HepG2 (cell line): ENCODE measurements around the gene ESRRG. TPM values are rescaled to one million over a fixed set of nuclear protein-coding genes. Genes with fewer than 3 reads are reported as not detected.

ENCODE experiments used
- ATAC-seq: fragments of 200-7000 bp; cut with Tn5 transposase; 3 replicates; pipeline ENCODE4 v1.9.1; 2020; ENCODE audit warnings: mild to moderate bottlenecking, moderate library complexity
- BruUV-seq: library from RNA; stranded (reverse); fragments of 400-500 nt; replicated peaks from 2 replicates; lab custom pipeline; 2021; lab: Mats Ljungman, UMichigan
- CTCF ChIA-PET: fragments of 300-600 bp; formaldehyde crosslinking; extraction: SDS; loops from one replicate; lab custom pipeline; 2021; ENCODE audit warnings: low total read pairs, inconsistent platforms, low intra/inter-chr PET ratio; lab: Yijun Ruan, JAX
- POLR2A ChIA-PET: fragments of 350-600 bp; sonication (Branson Sonifier 250); formaldehyde crosslinking; loops from one replicate; lab custom pipeline; 2020; ENCODE audit warnings: antibody characterized with exemption, inconsistent platforms; lab: Yijun Ruan, JAX
- DNase-seq: peaks from one replicate; pipeline ENCODE4 v3.0.0-alpha.2; 2015; ENCODE audit warnings: low spot score
- FAIRE-seq: peaks from 3 replicates; lab custom pipeline; 2011; peaks lifted over from hg19 to GRCh38; lab: Jason Lieb, UNC
- H2AFZ ChIP-seq: one replicate; pipeline ENCODE4 v1.6.1; 2011; ENCODE audit warnings: low read length, inconsistent platforms
- H3K27ac ChIP-seq: fragments of 300-600 bp; 3 replicates; pipeline ENCODE4 v1.8.0; 2011; ENCODE audit warnings: mixed run types, mild to moderate bottlenecking, mixed read lengths, low read length, inconsistent platforms; ENCODE audit not compliant: insufficient read depth; ENCODE audit errors: extremely low read length
- H3K27me3 ChIP-seq, 2 experiments: fragments of 200-600 bp in 1 of 2; 2 replicates in 1 of 2; 3 replicates in 1 of 2; pipeline versions ENCODE4 v1.6.0 to v1.8.0; 2011; ENCODE audit warnings: low read length in 2 of 2, mild to moderate bottlenecking in 2 of 2, moderate library complexity in 2 of 2, inconsistent platforms in 1 of 2; ENCODE audit not compliant: insufficient read depth in 2 of 2, control insufficient read depth in 1 of 2
- H3K36me3 ChIP-seq, 2 experiments: fragments of 200-600 bp in 1 of 2; replicated peaks in 1 of 2; 2 replicates in 1 of 2; 3 replicates in 1 of 2; pipeline versions ENCODE4 v1.5.1 to v1.8.0; 2011; ENCODE audit warnings: low read length in 2 of 2, inconsistent platforms in 1 of 2; ENCODE audit not compliant: insufficient read depth in 2 of 2, control insufficient read depth in 1 of 2
- H3K4me1 ChIP-seq: 2 replicates; pipeline ENCODE4 v1.5.1; 2012; ENCODE audit warnings: low read length, inconsistent platforms; ENCODE audit not compliant: insufficient read depth
- H3K4me2 ChIP-seq: 2 replicates; pipeline ENCODE4 v1.6.0; 2011; ENCODE audit warnings: low read depth, low read length, inconsistent platforms
- H3K4me3 ChIP-seq, 3 experiments: fragments of 200-600 bp in 1 of 3; sonication (generic), shearing (Covaris generic) in 1 of 3; replicated peaks in 1 of 3; 2 replicates each; pipeline ENCODE4 v1.5.1; 2011 to 2016; ENCODE audit warnings: low read length in 3 of 3, inconsistent platforms in 2 of 3, low read depth in 2 of 3, mild to moderate bottlenecking in 2 of 3, control low read depth in 1 of 3, mixed read lengths in 1 of 3; ENCODE audit not compliant: insufficient read depth in 1 of 3
- H3K79me2 ChIP-seq: one replicate; pipeline ENCODE4 v1.6.1; 2011; ENCODE audit warnings: low read length, inconsistent platforms; ENCODE audit not compliant: insufficient read depth
- H3K9ac ChIP-seq: 2 replicates; pipeline ENCODE4 v1.6.0; 2011; ENCODE audit warnings: mild to moderate bottlenecking, low read depth, low read length, inconsistent platforms; ENCODE audit not compliant: insufficient read depth
- H3K9me3 ChIP-seq: 2 replicates; pipeline ENCODE4 v1.5.1; 2012; ENCODE audit warnings: mild to moderate bottlenecking, low read length
- H4K20me1 ChIP-seq: 2 replicates; pipeline ENCODE4 v1.6.0; 2011; ENCODE audit warnings: inconsistent platforms, mild to moderate bottlenecking, low read length, moderate library complexity; ENCODE audit not compliant: insufficient read depth
- MAZ ChIP-seq, 2 experiments: sonication (generic) in 1 of 2; formaldehyde crosslinking in 1 of 2; IDR thresholded peaks; 2 replicates each; pipeline versions ENCODE4 v1.5.0 to v1.6.1; 2012 to 2020; ENCODE audit warnings: low read depth in 2 of 2, mild to moderate bottlenecking in 2 of 2, borderline replicate concordance in 1 of 2, improper control_type of control experiment in 1 of 2, low read length in 1 of 2, missing genetic modification reagents in 1 of 2, moderate library complexity in 1 of 2
- NFYC ChIP-seq: IDR thresholded peaks from 2 replicates; pipeline ENCODE4 v1.6.1; 2016; ENCODE audit warnings: missing genetic modification reagents, missing compliant biosample characterization
- THAP7 ChIP-seq: sonication (generic); formaldehyde crosslinking; IDR thresholded peaks from 2 replicates; pipeline ENCODE4 v1.8.1; 2023; ENCODE audit warnings: mild to moderate bottlenecking, missing genetic modification reagents
- XBP1 ChIP-seq: sonication (generic); formaldehyde crosslinking; IDR thresholded peaks from 2 replicates; pipeline ENCODE4 v1.5.0; 2020; ENCODE audit warnings: missing genetic modification reagents
- ZBTB21 ChIP-seq: sonication (generic); formaldehyde crosslinking; IDR thresholded peaks from 2 replicates; pipeline ENCODE4 v1.4.0; 2020; ENCODE audit warnings: missing genetic modification reagents
- ZNF296 ChIP-seq: sonication (generic); formaldehyde crosslinking; conservative IDR thresholded peaks from 2 replicates; pipeline ENCODE4 v1.5.0; 2020; ENCODE audit warnings: mild to moderate bottlenecking, missing genetic modification reagents
- ZNF510 ChIP-seq: sonication (generic); formaldehyde crosslinking; IDR thresholded peaks from 2 replicates; pipeline ENCODE4 v1.4.0; 2020; ENCODE audit warnings: low read depth, mild to moderate bottlenecking, missing genetic modification reagents
- ZNF597 ChIP-seq: sonication (generic); formaldehyde crosslinking; IDR thresholded peaks from 2 replicates; pipeline ENCODE4 v1.5.0; 2020; ENCODE audit warnings: missing genetic modification reagents
- ZNF746 ChIP-seq: sonication (generic); formaldehyde crosslinking; IDR thresholded peaks from 2 replicates; pipeline ENCODE4 v1.8.0; 2022; ENCODE audit warnings: mild to moderate bottlenecking, missing genetic modification reagents
- ZNF777 ChIP-seq: sonication (generic); formaldehyde crosslinking; IDR thresholded peaks from 2 replicates; pipeline ENCODE4 v1.4.0; 2020; ENCODE audit warnings: missing genetic modification reagents
- ZNF841 ChIP-seq: sonication (generic); formaldehyde crosslinking; IDR thresholded peaks from 2 replicates; pipeline ENCODE4 v1.8.1; 2023; ENCODE audit warnings: missing genetic modification reagents, borderline replicate concordance
- WGBS: methylation state at CpG from one replicate; pipeline ENCODE4 v1.1.6; 2017; ENCODE audit warnings: low lambda C conversion rate; 5-methylcytosine and 5-hydroxymethylcytosine counted together
- in situ Hi-C: cut with HindIII; loops from 2 replicates; pipeline ENCODE4 v1.10.0; 2017; ENCODE audit warnings: low pct_unique_long_range_greater_than_20kb; ENCODE audit not compliant: extremely low pct_ligation_motif_present
- intact Hi-C: fragments of 100-400 bp; cut with micrococcal nuclease; formaldehyde crosslinking; loops from one replicate; pipeline ENCODE4 v1.10.0; 2022; ENCODE audit not compliant: unreplicated experiment
- polyA plus RNA-seq, 8 experiments: library from polyadenylated mRNA; depleted of rRNA in 3 of 8; stranded (reverse) in 7 of 8; unstranded in 1 of 8; fragments of >200 nt; fragmentation: Illumina TruSeq in 4 of 8; extraction: Trizol in 4 of 8; gene quantifications; 2 replicates each; pipeline versions ENCODE4 v1.2.1 to v1.2.3, GENCODE V29; 2011 to 2016; ENCODE audit warnings: low read depth in 4 of 8, missing spikeins in 1 of 8, mixed read lengths in 1 of 8; ENCODE audit not compliant: insufficient read depth in 1 of 8
- total RNA-seq, 5 experiments: library from RNA; depleted of rRNA; stranded (reverse); fragments of >200 nt; fragmentation: Illumina TruSeq; extraction: Trizol; gene quantifications; 2 replicates each; pipeline ENCODE4 v1.2.3, GENCODE V29; 2016; ENCODE audit warnings: low read depth in 1 of 5

Gene ESRRG
- total and polyA plus RNA-seq, 2 of the 13 experiments (the other 11 are each of a cell fraction or from before 2014, with no cell fraction given) = not detected

- Histone ChIP-seq H3K27ac (no peak overlapping the region), H3K4me3 (no peak overlapping the region), H3K9me3 (no peaks in the 10 kb centered on the region), H4K20me1 (no peaks in the 10 kb centered on the region), H3K9ac (no peak overlapping the region), H2AFZ (no peak overlapping the region), H3K27me3 (no peaks in the 10 kb centered on the region), H3K36me3 (no peaks in the 10 kb centered on the region), H3K4me1 (no peaks in the 10 kb centered on the region), H3K79me2 (no peaks in the 10 kb centered on the region), H3K4me2 (no peak overlapping the region)
- ATAC-seq (no peak), FAIRE-seq (no peak), DNase-seq (no peak)
- intact Hi-C loops = no loop called here
- ChIA-PET POLR2A (no interaction called here), CTCF (no interaction called here)
- in situ Hi-C loops = no loop called here
- 10% methylated on average over 3 of the region's 3 CpGs for WGBS
- no TSS peak for BruUV-seq
- TF ChIP-seq NFYC (CRISPR knock-in tag) (no peak), ZBTB21 (CRISPR knock-in tag) (no peak), ZNF746 (no peak), ZNF296 (CRISPR knock-in tag) (no peak), ZNF841 (CRISPR knock-in tag) (no peak), ZNF597 (CRISPR knock-in tag) (no peak), ZNF510 (CRISPR knock-in tag) (no peak), THAP7 (CRISPR knock-in tag) (no peak), MAZ (IDR thresholded peaks at IDR 0.05; ENCODE audit: borderline replicate concordance, low read depth, low read length) (no peak), MAZ (CRISPR knock-in tag; IDR thresholded peaks at IDR 0.05; ENCODE audit: low read depth) (no peak), XBP1 (CRISPR knock-in tag) (no peak), ZNF777 (no peak)
Measured at GRCh38 chr1:216553766-216554165, 169.5 kb downstream of the ESRRG start.
